ENCODE results near the gene FUOM. TPM values are rescaled to one million over a fixed set of nuclear protein-coding genes. Genes with fewer than 3 reads are reported as not detected.

The FUOM gene
- total and polyA plus RNA-seq, 9 of the 15 experiments (the other 6 are each of a cell fraction or from before 2014, with no cell fraction given), result 1.8 to 96.1 (median 27.0) TPM

DNA sequence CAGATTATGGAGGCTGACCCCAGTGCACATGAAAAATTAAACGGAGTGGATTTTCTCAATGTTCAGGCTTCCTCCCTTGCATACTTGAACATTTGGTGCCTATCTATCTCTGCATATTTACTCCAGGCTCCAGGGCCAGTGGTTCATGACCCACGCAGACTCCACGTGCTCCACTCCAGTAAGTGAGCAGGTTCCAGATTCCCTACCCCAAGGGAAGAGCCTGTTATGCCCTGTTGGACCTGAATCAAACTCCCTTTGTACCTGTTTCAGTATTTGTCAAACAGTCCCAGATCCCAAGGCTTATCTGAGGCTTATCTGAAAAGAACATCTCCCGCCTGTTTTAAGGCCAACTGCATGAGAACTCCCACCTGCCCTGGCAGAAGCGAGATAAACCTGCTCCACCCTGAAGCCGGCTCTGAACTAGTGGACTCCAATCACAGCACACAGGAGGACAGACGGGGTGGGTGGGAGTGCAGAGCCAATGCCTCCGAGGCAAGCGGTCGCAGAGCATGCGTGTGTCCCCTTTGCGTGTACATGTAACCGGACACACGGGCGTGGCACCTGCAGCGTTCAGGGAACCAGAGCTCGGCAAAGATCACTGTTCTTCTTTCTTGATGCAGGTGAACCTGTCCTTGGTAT lies 2.3 kb upstream of the FUOM start (continued):
- TF ChIP-seq, protein P1, sequence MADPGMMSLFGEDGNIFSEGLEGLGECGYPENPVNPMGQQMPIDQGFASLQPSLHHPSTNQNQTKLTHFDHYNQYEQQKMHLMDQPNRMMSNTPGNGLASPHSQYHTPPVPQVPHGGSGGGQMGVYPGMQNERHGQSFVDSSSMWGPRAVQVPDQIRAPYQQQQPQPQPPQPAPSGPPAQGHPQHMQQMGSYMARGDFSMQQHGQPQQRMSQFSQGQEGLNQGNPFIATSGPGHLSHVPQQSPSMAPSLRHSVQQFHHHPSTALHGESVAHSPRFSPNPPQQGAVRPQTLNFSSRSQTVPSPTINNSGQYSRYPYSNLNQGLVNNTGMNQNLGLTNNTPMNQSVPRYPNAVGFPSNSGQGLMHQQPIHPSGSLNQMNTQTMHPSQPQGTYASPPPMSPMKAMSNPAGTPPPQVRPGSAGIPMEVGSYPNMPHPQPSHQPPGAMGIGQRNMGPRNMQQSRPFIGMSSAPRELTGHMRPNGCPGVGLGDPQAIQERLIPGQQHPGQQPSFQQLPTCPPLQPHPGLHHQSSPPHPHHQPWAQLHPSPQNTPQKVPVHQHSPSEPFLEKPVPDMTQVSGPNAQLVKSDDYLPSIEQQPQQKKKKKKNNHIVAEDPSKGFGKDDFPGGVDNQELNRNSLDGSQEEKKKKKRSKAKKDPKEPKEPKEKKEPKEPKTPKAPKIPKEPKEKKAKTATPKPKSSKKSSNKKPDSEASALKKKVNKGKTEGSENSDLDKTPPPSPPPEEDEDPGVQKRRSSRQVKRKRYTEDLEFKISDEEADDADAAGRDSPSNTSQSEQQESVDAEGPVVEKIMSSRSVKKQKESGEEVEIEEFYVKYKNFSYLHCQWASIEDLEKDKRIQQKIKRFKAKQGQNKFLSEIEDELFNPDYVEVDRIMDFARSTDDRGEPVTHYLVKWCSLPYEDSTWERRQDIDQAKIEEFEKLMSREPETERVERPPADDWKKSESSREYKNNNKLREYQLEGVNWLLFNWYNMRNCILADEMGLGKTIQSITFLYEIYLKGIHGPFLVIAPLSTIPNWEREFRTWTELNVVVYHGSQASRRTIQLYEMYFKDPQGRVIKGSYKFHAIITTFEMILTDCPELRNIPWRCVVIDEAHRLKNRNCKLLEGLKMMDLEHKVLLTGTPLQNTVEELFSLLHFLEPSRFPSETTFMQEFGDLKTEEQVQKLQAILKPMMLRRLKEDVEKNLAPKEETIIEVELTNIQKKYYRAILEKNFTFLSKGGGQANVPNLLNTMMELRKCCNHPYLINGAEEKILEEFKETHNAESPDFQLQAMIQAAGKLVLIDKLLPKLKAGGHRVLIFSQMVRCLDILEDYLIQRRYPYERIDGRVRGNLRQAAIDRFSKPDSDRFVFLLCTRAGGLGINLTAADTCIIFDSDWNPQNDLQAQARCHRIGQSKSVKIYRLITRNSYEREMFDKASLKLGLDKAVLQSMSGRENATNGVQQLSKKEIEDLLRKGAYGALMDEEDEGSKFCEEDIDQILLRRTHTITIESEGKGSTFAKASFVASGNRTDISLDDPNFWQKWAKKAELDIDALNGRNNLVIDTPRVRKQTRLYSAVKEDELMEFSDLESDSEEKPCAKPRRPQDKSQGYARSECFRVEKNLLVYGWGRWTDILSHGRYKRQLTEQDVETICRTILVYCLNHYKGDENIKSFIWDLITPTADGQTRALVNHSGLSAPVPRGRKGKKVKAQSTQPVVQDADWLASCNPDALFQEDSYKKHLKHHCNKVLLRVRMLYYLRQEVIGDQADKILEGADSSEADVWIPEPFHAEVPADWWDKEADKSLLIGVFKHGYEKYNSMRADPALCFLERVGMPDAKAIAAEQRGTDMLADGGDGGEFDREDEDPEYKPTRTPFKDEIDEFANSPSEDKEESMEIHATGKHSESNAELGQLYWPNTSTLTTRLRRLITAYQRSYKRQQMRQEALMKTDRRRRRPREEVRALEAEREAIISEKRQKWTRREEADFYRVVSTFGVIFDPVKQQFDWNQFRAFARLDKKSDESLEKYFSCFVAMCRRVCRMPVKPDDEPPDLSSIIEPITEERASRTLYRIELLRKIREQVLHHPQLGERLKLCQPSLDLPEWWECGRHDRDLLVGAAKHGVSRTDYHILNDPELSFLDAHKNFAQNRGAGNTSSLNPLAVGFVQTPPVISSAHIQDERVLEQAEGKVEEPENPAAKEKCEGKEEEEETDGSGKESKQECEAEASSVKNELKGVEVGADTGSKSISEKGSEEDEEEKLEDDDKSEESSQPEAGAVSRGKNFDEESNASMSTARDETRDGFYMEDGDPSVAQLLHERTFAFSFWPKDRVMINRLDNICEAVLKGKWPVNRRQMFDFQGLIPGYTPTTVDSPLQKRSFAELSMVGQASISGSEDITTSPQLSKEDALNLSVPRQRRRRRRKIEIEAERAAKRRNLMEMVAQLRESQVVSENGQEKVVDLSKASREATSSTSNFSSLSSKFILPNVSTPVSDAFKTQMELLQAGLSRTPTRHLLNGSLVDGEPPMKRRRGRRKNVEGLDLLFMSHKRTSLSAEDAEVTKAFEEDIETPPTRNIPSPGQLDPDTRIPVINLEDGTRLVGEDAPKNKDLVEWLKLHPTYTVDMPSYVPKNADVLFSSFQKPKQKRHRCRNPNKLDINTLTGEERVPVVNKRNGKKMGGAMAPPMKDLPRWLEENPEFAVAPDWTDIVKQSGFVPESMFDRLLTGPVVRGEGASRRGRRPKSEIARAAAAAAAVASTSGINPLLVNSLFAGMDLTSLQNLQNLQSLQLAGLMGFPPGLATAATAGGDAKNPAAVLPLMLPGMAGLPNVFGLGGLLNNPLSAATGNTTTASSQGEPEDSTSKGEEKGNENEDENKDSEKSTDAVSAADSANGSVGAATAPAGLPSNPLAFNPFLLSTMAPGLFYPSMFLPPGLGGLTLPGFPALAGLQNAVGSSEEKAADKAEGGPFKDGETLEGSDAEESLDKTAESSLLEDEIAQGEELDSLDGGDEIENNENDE (IDR thresholded peaks at IDR 0.05; ENCODE audit: low read depth, low read length), result no peak
- TF ChIP-seq ZNF584 (CRISPR knock-in tag; IDR thresholded peaks at IDR 0.05; ENCODE audit: low read depth), result no peak
- peak; percentile 37; the same call in 1 of the 2 replicates for TF ChIP-seq CXXC5 (CRISPR knock-in tag; IDR thresholded peaks at IDR 0.05)
- no peak for TF ChIP-seq NFATC3 (IDR thresholded peaks at IDR 0.05)
- TF ChIP-seq, protein P2, sequence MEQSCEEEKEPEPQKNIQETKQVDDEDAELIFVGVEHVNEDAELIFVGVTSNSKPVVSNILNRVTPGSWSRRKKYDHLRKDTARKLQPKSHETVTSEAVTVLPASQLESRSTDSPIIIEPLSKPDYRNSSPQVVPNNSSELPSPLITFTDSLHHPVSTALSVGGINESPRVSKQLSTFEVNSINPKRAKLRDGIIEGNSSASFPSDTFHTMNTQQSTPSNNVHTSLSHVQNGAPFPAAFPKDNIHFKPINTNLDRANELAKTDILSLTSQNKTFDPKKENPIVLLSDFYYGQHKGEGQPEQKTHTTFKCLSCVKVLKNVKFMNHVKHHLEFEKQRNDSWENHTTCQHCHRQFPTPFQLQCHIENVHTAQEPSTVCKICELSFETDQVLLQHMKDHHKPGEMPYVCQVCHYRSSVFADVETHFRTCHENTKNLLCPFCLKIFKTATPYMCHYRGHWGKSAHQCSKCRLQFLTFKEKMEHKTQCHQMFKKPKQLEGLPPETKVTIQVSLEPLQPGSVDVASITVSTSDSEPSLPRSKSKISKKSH (CRISPR knock-in tag; IDR thresholded peaks at IDR 0.05), result no peak
- TF ChIP-seq ZKSCAN8 (CRISPR knock-in tag; IDR thresholded peaks at IDR 0.05), result no peak
- peak; percentile 72 for TF ChIP-seq CBFA2T2 (conservative IDR thresholded peaks at IDR 0.05)
- peak; percentile 77 for TF ChIP-seq DPF2 (IDR thresholded peaks at IDR 0.05)
- no peak for TF ChIP-seq SMC3 (conservative IDR thresholded peaks at IDR 0.05; ENCODE audit: insufficient read depth, low read depth, low read length)
- no peak for TF ChIP-seq SRF (CRISPR knock-in tag; IDR thresholded peaks at IDR 0.05)
- TF ChIP-seq YBX1 (IDR thresholded peaks at IDR 0.05), result no peak
- TF ChIP-seq, protein P3, sequence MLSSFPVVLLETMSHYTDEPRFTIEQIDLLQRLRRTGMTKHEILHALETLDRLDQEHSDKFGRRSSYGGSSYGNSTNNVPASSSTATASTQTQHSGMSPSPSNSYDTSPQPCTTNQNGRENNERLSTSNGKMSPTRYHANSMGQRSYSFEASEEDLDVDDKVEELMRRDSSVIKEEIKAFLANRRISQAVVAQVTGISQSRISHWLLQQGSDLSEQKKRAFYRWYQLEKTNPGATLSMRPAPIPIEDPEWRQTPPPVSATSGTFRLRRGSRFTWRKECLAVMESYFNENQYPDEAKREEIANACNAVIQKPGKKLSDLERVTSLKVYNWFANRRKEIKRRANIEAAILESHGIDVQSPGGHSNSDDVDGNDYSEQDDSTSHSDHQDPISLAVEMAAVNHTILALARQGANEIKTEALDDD (IDR thresholded peaks at IDR 0.05), result no peak
- TF ChIP-seq MTA1 (IDR thresholded peaks at IDR 0.05; ENCODE audit: borderline replicate concordance), result no peak
- no peak for TF ChIP-seq SIRT6 (IDR thresholded peaks at IDR 0.05; ENCODE audit: low read depth, low read length)
- TF ChIP-seq KHSRP (IDR thresholded peaks at IDR 0.05), result no peak
- no peak for TF ChIP-seq GATAD2A (IDR thresholded peaks at IDR 0.05)
- TF ChIP-seq CAMTA2 (CRISPR knock-in tag; conservative IDR thresholded peaks at IDR 0.05), result no peak

Data from K562 (cell line).